ENCODE results near the gene RAPGEF5.

- TF ChIP-seq EZH2phosphoT487 (IDR thresholded peaks at IDR 0.05; ENCODE audit: borderline replicate concordance) (no peak), CTCF (IDR thresholded peaks at IDR 0.05 in 2 of 3, conservative IDR thresholded peaks at IDR 0.05 in 1 of 3; ENCODE audit: borderline replicate concordance in 1 of 3, insufficient read depth in 1 of 3, low read depth in 2 of 3, low read length in 2 of 3) (no peak), YY1 (IDR thresholded peaks at IDR 0.05; ENCODE audit: extremely low read depth, insufficient replicate concordance, low read depth, low read length) (no peak), POLR2A (IDR thresholded peaks at IDR 0.05; ENCODE audit: borderline replicate concordance, extremely low read depth, insufficient read depth, insufficient read length) (no peak), EZH2 (IDR thresholded peaks at IDR 0.05) (no peak), CEBPB (IDR thresholded peaks at IDR 0.05; ENCODE audit: low read depth) (no peak), MAX (IDR thresholded peaks at IDR 0.05) (no peak), REST (IDR thresholded peaks at IDR 0.05; ENCODE audit: low read depth) (no peak), SIN3A (IDR thresholded peaks at IDR 0.05; ENCODE audit: low read depth) (no peak)
Observed at GRCh38 chr7:22280031-22280430, 76.9 kb downstream of the RAPGEF5 start.
